ENCODE measurements around the gene ITM2B.
A peak's percentile ranks its signal among the peaks of the same experiment; 100 is the strongest.
"Not testable (repeated sequence)": the region's sequence is repeated elsewhere in the genome, so short reads cannot be mapped to it uniquely, and the experiment has no call there.

The ITM2B gene

DNA sequence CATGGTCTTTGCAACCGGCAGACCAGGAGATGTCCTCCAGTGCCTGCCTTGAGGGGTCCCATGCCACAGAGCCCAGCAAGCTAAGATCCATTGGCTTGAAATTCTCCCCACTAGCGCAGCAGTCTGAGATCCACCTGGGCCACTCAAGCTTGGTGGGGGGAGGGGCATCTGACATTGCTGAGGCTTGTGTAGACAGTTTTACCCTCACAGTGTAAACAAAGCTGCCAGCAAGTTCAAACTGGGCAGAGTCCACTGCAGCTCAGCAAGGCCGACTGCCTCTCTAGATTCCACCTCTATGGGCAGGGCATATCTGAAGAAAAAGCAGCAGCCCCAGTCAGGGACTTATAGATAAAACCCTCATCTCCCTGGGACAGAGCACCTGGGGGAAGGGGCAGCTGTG, 32.0 kb upstream of the ITM2B start:
- no peak for TF ChIP-seq ZNF214 (tag by site-specific recombination; IDR thresholded peaks at IDR 0.05; ENCODE audit: borderline replicate concordance)
- no peak for TF ChIP-seq ZNF658 (tag by site-specific recombination; IDR thresholded peaks at IDR 0.05)
- TF ChIP-seq ZNF514 (tag by site-specific recombination; IDR thresholded peaks at IDR 0.05): no peak
- no peak for TF ChIP-seq ZBTB44 (tag by site-specific recombination; IDR thresholded peaks at IDR 0.05)
- no peak for TF ChIP-seq INSM2 (tag by site-specific recombination; IDR thresholded peaks at IDR 0.05)
- no peak for TF ChIP-seq ZBTB21 (tag by site-specific recombination; IDR thresholded peaks at IDR 0.05)
- TF ChIP-seq MZF1 (tag by site-specific recombination; IDR thresholded peaks at IDR 0.05; ENCODE audit: borderline replicate concordance): no peak
- TF ChIP-seq ZNF664 (tag by site-specific recombination; IDR thresholded peaks at IDR 0.05): no peak
- no peak for TF ChIP-seq IKZF3 (tag by site-specific recombination; IDR thresholded peaks at IDR 0.05)
- no peak for TF ChIP-seq ZNF155 (tag by site-specific recombination; IDR thresholded peaks at IDR 0.05)
- no peak for TF ChIP-seq ZNF830 (tag by site-specific recombination; IDR thresholded peaks at IDR 0.05; ENCODE audit: low read depth)
- TF ChIP-seq, protein P1, sequence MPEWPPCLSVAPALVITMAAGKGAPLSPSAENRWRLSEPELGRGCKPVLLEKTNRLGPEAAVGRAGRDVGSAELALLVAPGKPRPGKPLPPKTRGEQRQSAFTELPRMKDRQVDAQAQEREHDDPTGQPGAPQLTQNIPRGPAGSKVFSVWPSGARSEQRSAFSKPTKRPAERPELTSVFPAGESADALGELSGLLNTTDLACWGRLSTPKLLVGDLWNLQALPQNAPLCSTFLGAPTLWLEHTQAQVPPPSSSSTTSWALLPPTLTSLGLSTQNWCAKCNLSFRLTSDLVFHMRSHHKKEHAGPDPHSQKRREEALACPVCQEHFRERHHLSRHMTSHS (tag by site-specific recombination; IDR thresholded peaks at IDR 0.05): no peak
- TF ChIP-seq ZNF530 (tag by site-specific recombination; IDR thresholded peaks at IDR 0.05; ENCODE audit: low read depth): no peak
- no peak for TF ChIP-seq CTCF (tag by site-specific recombination; IDR thresholded peaks at IDR 0.05)
- TF ChIP-seq ZNF24 (tag by site-specific recombination; IDR thresholded peaks at IDR 0.05): no peak
- TF ChIP-seq ZNF211 (tag by site-specific recombination; IDR thresholded peaks at IDR 0.05; ENCODE audit: low read depth): no peak
- no peak for TF ChIP-seq ZNF707 (tag by site-specific recombination; IDR thresholded peaks at IDR 0.05)
- POLR2A ChIA-PET: no interaction called here
- Histone ChIP-seq H3K27ac (ENCODE audit: extremely low read depth, low read depth, low read length) (no peak overlapping the region), H3K4me1 (ENCODE audit: control insufficient read depth, insufficient read depth, low read length) (no peaks in the 10 kb centered on the region), H3K36me3 (ENCODE audit: control insufficient read depth in 2 of 2, insufficient read depth in 1 of 2, low read length in 2 of 2) (no peaks in the 10 kb centered on the region), H3K9me3 (ENCODE audit: control insufficient read depth, insufficient read depth, low read depth, low read length) (no peaks in the 10 kb centered on the region), H3K4me3 (ENCODE audit: low read depth, low read length) (no peak overlapping the region)
- CTCF ChIA-PET: no interaction called here

DNA sequence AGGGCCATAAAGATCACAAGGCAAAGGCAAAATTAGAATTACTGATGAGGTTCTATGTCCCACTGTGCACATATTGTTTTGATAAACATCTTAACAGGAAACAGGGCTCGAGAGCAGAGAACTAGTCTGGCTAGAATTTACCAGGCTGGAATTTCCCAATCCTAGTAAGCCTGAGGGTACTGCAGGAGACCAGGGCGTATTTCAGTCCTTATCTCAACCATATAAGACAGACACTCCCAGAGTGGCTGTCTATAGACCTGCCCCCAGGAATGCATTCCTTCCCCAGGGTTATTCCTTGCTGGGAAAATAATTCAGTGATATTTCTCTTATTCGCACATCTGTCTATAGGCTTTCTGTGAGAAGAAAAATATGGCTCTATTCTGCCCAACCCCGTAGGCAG, 25.8 kb upstream of the ITM2B start:
- H3K36me3 ChIP-seq (ENCODE audit: control insufficient read depth in 2 of 2, insufficient read depth in 1 of 2, low read length in 2 of 2); CTCF ChIA-PET; H3K4me3 ChIP-seq (ENCODE audit: low read depth, low read length); H3K27ac ChIP-seq (ENCODE audit: extremely low read depth, low read depth, low read length); H3K9me3 ChIP-seq (ENCODE audit: control insufficient read depth, insufficient read depth, low read depth, low read length); H3K4me1 ChIP-seq (ENCODE audit: control insufficient read depth, insufficient read depth, low read length); POLR2A ChIA-PET: not testable (repeated sequence)
- peak; percentile 30 for TF ChIP-seq SETDB1 (IDR thresholded peaks at IDR 0.05; ENCODE audit: insufficient read length, low read length)

DNA sequence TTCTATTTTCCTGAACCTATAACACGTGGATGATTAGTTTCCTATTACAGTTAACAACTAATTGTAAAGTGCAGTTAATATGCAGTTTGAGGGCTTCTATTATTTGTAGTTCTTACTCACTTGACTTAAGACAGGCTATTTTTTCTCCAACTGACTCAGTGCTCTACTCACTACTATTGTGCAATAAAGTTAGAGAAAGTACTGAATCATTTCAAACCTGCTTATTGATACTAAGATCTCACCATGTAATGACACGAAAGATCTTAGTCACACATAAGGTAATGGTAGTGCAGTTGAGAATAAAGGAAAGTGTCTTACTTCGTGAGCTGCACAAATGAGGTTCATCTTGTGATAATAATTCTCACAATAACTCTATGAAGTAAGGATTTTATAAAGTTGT, 22.8 kb upstream of the ITM2B start:
- CTCF ChIA-PET: no interaction called here
- H3K27ac ChIP-seq (ENCODE audit: extremely low read depth, low read depth, low read length): no peak overlapping the region
- no peak for TF ChIP-seq ZNF433 (tag by site-specific recombination; IDR thresholded peaks at IDR 0.05; ENCODE audit: low read depth)
- TF ChIP-seq ZNF560 (tag by site-specific recombination; IDR thresholded peaks at IDR 0.05; ENCODE audit: borderline replicate concordance): no peak
- TF ChIP-seq SCRT2 (tag by site-specific recombination; IDR thresholded peaks at IDR 0.05): no peak
- no peak for TF ChIP-seq ZNF585B (tag by site-specific recombination; IDR thresholded peaks at IDR 0.05)
- TF ChIP-seq ZNF791 (tag by site-specific recombination; IDR thresholded peaks at IDR 0.05): no peak
- TF ChIP-seq ZBTB1 (tag by site-specific recombination; IDR thresholded peaks at IDR 0.05): no peak
- TF ChIP-seq ZNF639 (tag by site-specific recombination; IDR thresholded peaks at IDR 0.05): no peak
- TF ChIP-seq ZNF354C (tag by site-specific recombination; IDR thresholded peaks at IDR 0.05; ENCODE audit: borderline replicate concordance, low read depth): no peak

More for the DNA sequence above, 22.8 kb upstream of the ITM2B start:
- no peaks in the 10 kb centered on the region for H3K4me1 ChIP-seq (ENCODE audit: control insufficient read depth, insufficient read depth, low read length)
- H3K36me3 ChIP-seq (ENCODE audit: control insufficient read depth in 2 of 2, insufficient read depth in 1 of 2, low read length in 2 of 2): no peaks in the 10 kb centered on the region
- no peak overlapping the region for H3K4me3 ChIP-seq (ENCODE audit: low read depth, low read length)
- no peaks in the 10 kb centered on the region for H3K9me3 ChIP-seq (ENCODE audit: control insufficient read depth, insufficient read depth, low read depth, low read length)
- POLR2A ChIA-PET: no interaction called here

All from HEK293 (cell line).